HEK293T (cell line): ENCODE data around the gene APPBP2.

Experiments used
- ELF4 ChIP-seq: fragments of 450-650 bp; IDR thresholded peaks from 2 replicates; pipeline ENCODE4 v1.6.1; 2017; ENCODE audit warnings: antibody characterized with exemption
- FOXK2 ChIP-seq: fragments of 450-650 bp; IDR thresholded peaks from 2 replicates; pipeline ENCODE4 v1.6.1; 2016; ENCODE audit warnings: mild to moderate bottlenecking
- SP1 ChIP-seq: fragments of 450-650 bp; IDR thresholded peaks from 2 replicates; pipeline ENCODE4 v1.6.1; 2017
- SUZ12 ChIP-seq: fragments of 450-650 bp; IDR thresholded peaks from 2 replicates; pipeline ENCODE4 v1.6.1; 2016; ENCODE audit warnings: mild to moderate bottlenecking

GRCh38 chr17:60560860-60561257 is 34.8 kb upstream of the APPBP2 start:
- no peak for TF ChIP-seq SUZ12
- no peak for TF ChIP-seq FOXK2
- TF ChIP-seq ELF4: no peak
- no peak for TF ChIP-seq SP1
